Coronary artery (tissue), 2 donors: ENCODE measurements around the gene COL18A1.

Source experiments
- DNase-seq: peaks from one replicate; pipeline ENCODE4 v3.0.0-alpha.2; 2017; ENCODE audit warnings: low spot score
- H3K27ac ChIP-seq, 2 donors: fragments of 200-600 bp; sonication (generic); one replicate each; pipeline ENCODE4 v1.5.1; 2016 to 2019
- H3K4me3 ChIP-seq: fragments of 200-600 bp; sonication (generic); 2 replicates; pipeline ENCODE4 v1.5.1; 2016; ENCODE audit warnings: mild to moderate bottlenecking, moderate library complexity
- TF ChIP-seq, protein P1 (sequence below): fragments of 200-600 bp; sonication (generic); IDR thresholded peaks from one replicate; pipeline ENCODE4 v1.5.1; 2019; ENCODE audit warnings: antibody characterized with exemption

The COL18A1 gene

GRCh38 chr21:45452696-45453307, 47.8 kb downstream of the COL18A1 start:
- TF ChIP-seq, protein P1, sequence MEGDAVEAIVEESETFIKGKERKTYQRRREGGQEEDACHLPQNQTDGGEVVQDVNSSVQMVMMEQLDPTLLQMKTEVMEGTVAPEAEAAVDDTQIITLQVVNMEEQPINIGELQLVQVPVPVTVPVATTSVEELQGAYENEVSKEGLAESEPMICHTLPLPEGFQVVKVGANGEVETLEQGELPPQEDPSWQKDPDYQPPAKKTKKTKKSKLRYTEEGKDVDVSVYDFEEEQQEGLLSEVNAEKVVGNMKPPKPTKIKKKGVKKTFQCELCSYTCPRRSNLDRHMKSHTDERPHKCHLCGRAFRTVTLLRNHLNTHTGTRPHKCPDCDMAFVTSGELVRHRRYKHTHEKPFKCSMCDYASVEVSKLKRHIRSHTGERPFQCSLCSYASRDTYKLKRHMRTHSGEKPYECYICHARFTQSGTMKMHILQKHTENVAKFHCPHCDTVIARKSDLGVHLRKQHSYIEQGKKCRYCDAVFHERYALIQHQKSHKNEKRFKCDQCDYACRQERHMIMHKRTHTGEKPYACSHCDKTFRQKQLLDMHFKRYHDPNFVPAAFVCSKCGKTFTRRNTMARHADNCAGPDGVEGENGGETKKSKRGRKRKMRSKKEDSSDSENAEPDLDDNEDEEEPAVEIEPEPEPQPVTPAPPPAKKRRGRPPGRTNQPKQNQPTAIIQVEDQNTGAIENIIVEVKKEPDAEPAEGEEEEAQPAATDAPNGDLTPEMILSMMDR: no peak
- Histone ChIP-seq H3K27ac (peak overlapping the region in 1 of 2 donors; percentile 75), H3K4me3 (no peak overlapping the region)
- no peak for DNase-seq

GRCh38 chr21:45453308-45453950, 48.5 kb downstream of the COL18A1 start:
- H3K4me3 ChIP-seq: no peak overlapping the region
- no peak for DNase-seq
- H3K27ac ChIP-seq: peak overlapping the region in 1 of 2 donors; percentile 75
- TF ChIP-seq, protein P1: no peak

DNA sequence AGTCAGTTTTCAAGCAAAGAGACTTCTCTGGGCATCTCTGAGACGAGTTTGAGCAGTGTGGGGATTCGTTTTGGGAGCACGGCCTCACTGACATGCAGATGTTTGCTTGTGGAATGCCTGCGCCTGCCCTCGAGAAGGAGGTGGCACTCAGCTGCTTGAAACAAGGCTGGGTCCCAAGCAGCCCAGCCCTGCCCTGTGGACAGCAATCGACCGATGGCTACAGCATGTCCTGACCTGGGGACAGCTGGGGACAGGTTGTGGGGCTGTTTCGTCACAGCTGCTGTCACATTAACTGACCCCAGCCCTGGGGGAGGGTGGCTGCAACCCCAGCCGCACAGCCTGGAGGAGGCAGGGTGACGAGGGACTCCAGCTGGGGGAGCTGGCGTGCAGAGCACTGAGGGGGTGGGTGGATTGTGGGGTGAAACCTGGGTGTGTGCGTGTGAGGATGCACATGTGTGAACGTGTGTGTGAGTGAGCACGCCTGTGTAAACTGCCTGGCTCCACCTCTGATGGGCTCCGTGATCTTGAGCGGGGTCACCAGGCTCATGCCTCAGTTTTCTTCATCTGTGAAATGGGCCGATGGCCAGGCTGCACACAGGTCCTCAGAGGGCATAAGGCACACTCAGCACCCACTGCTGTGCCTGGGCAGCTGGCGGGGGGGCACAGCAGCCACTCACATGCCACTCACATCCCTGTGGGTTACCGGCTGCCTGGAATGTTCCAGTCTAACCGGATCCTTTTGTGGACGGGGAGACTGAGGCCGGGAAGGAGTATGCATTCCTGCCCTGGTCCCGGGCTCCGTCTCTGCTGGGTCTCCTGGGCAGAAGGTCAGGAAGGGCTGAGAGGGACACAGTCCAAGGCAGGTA, 49.3 kb downstream of the COL18A1 start:
- DNase-seq: no peak
- Histone ChIP-seq H3K27ac (peak overlapping the region in 1 of 2 donors; percentile 75), H3K4me3 (peak overlapping the region; percentile 64)
- TF ChIP-seq, protein P1: no peak

DNA sequence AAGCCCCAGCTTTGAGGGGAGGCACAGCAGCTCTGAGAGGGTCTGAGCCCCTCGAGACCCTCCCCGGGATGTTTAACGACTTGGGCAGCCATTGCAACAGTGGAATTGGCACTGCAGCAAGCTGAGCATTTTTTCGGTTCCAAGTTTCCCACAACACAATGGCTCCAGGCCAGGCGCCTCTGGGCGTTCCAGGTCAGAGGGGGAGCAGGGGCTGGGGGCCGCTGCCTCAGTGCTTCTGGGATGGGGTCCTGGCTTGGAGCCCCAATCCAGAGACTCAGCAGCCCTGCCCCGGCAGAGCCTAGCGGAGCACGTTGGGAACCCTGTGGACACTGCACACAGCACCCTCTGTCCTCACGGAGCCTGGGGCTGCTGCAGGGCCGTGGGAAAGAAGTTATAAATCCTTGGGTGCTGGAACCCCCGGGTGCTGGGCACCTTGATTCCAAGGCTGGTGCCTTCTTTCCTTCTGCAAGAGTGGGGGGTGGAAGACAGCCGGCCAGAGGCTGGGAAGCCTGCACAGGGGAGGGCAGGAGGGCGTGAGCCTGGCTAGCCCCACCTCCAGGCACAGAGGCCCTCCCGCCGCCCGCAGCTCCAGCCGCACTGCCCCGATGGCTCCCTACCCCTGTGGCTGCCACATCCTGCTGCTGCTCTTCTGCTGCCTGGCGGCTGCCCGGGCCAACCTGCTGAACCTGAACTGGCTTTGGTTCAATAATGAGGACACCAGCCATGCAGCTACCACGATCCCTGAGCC, 50.1 kb downstream of the COL18A1 start:
- Histone ChIP-seq H3K27ac (peak overlapping the region; percentile 31 to 75), H3K4me3 (peak overlapping the region; percentile 64)
- DNase-seq: no peak
- TF ChIP-seq, protein P1: no peak

GRCh38 chr21:45455674-45456583, 51.0 kb downstream of the COL18A1 start:
- TF ChIP-seq, protein P1: no peak
- H3K27ac ChIP-seq: peak overlapping the region; percentile 31 to 75
- peak overlapping the region; percentile 64 for H3K4me3 ChIP-seq
- no peak for DNase-seq

- H3K27ac ChIP-seq: peak overlapping the region; percentile 31 to 75
- peak overlapping the region; percentile 64 for H3K4me3 ChIP-seq
- DNase-seq: no peak
Observed at GRCh38 chr21:45456584-45457160, 51.7 kb downstream of the COL18A1 start.

More at GRCh38 chr21:45456584-45457160, 51.7 kb downstream of the COL18A1 start:
- TF ChIP-seq, protein P1: no peak
